ENCODE data around the gene MSH5. TPM values are rescaled to one million over a fixed set of nuclear protein-coding genes. Genes with fewer than 3 reads are reported as not detected.

The MSH5 gene
- total RNA-seq, 1 experiment from 2014 or later: 90.4 TPM

GRCh38 chr6:31744422-31744821 is 4.6 kb downstream of the MSH5 start:
- TF ChIP-seq ELF1 (IDR thresholded peaks at IDR 0.05; ENCODE audit: borderline replicate concordance, low read depth) (no peak), ZNF274 (IDR thresholded peaks at IDR 0.05; ENCODE audit: low read depth, low read length) (no peak), RAD21 (IDR thresholded peaks at IDR 0.05; ENCODE audit: low read depth) (no peak), MAX (IDR thresholded peaks at IDR 0.05) (no peak), SRF (IDR thresholded peaks at IDR 0.05; ENCODE audit: low read depth) (no peak), POLR2A (IDR thresholded peaks at IDR 0.05; ENCODE audit: borderline replicate concordance, extremely low read depth, insufficient read depth, insufficient read length) (no peak), CBX3 (IDR thresholded peaks at IDR 0.05; ENCODE audit: low read depth) (no peak), ATF3 (IDR thresholded peaks at IDR 0.05) (no peak), TCF7L2 (IDR thresholded peaks at IDR 0.05; ENCODE audit: borderline replicate concordance, extremely low read depth, insufficient read depth, insufficient read length) (no peak), YY1 (IDR thresholded peaks at IDR 0.05; ENCODE audit: extremely low read depth, insufficient replicate concordance, low read depth, low read length) (no peak), ZBTB33 (IDR thresholded peaks at IDR 0.05; ENCODE audit: extremely low read depth, insufficient replicate concordance, low read length) (no peak), CEBPB (IDR thresholded peaks at IDR 0.05; ENCODE audit: low read depth) (no peak), CTCF (IDR thresholded peaks at IDR 0.05 in 2 of 3, conservative IDR thresholded peaks at IDR 0.05 in 1 of 3; ENCODE audit: borderline replicate concordance in 1 of 3, insufficient read depth in 1 of 3, low read depth in 2 of 3, low read length in 2 of 3) (no peak), SP1 (IDR thresholded peaks at IDR 0.05; ENCODE audit: low read depth) (no peak)
- Histone ChIP-seq H4K20me1 (ENCODE audit: insufficient read depth) (no peaks in the 10 kb centered on the region), H3K4me3 (replicated peaks in 1 of 2; ENCODE audit: low read depth in 1 of 2, low read length in 2 of 2) (no peak overlapping the region), H3K9ac (ENCODE audit: low read length) (no peak overlapping the region), H3K9me2 (ENCODE audit: insufficient read depth) (no peaks in the 10 kb centered on the region), H3K27ac (ENCODE audit: low read depth, low read length) (no peak overlapping the region), H3K9me3 (ENCODE audit: control insufficient read depth in 1 of 2, insufficient read depth in 1 of 2, low read depth in 1 of 2, low read length in 2 of 2) (no peaks in the 10 kb centered on the region), H3K79me2 (ENCODE audit: insufficient read depth, low read length) (peaks cover 20% of the 10 kb centered on the region), H3K27me3 (ENCODE audit: insufficient read depth, low read length) (no peaks in the 10 kb centered on the region), H3K36me3 (ENCODE audit: control insufficient read depth in 1 of 2, insufficient read depth in 2 of 2, low read length in 2 of 2) (peaks cover 18 to 45% of the 10 kb centered on the region in 2 experiments; a peak in 3 of 4 replicates), H2AFZ (ENCODE audit: low read depth, low read length, poor library complexity, severe bottlenecking) (no peak overlapping the region), H3K4me2 (ENCODE audit: low read length) (no peak overlapping the region), H3K4me1 (ENCODE audit: control insufficient read depth in 1 of 2, insufficient read depth in 2 of 2, low read length in 2 of 2) (peaks cover 9 to 26% of the 10 kb centered on the region in 2 experiments)
- DNase-seq (ENCODE audit: low read depth, low spot score): no peak
- ChIA-PET CTCF (no interaction called here), POLR2A (no interaction called here), RAD21 (ENCODE audit: low non-redundant PET in 1 of 2, low total read pairs in 2 of 2, uncharacterized antibody in 2 of 2, unreplicated experiment in 2 of 2) (no interaction called here)
- BruUV-seq (replicated peaks): no TSS peak
- ATAC-seq: no peak
- intact Hi-C loops (cut with micrococcal nuclease): no loop called here

Data from HCT116 (cell line).